GM19351 (cell line): ENCODE measurements around the gene RYR2.

ENCODE experiments used
- ATAC-seq: cut with Tn5 transposase; IDR thresholded peaks from one replicate; pipeline ENCODE4 v1.9.1; 2021; ENCODE audit warnings: mild to moderate bottlenecking, moderate library complexity; ENCODE audit not compliant: unreplicated experiment

Gene RYR2

DNA sequence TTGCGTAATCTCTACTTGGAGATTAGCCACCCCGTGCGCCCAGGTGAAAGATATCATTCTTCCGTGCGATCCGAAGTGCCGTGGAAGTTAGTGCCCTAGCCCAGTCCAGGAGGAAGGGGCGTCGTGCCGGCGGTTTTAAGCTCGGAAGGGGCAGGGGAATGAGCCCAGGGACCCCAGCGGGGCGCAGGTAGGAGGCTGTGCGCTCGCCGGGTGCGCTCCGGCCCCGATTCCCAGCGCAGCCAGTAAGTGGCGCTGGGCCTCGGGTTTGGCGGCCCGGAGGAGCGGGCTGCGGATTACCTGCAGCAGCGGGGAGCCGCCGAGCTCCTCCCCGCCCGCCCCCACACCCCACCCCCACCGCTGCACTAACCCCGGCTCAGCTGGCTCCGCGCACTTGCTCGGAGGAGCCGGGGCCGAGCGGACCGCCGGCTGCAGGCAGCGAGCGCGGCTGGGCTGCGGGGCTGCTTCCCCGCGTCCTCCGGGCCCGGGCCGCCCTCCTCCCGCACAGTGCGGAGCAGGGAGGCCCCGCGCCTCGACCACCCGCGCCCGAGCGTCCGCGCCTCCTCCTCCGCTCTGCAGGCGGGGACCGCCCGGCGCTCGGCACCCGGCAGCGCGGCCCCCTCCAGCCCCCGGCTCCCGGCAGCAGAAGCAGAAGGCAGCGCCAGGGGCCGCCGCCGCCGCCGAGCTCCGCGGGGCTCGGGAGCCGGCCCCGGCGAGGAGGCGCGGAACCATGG, at the start of gene RYR2:
Gene RYR2 (plus strand): TSS at position 390 of the 731 bp plus-strand sequence. CDS start 338 bp downstream, at position 728.
- peak; percentile 62 for ATAC-seq

DNA sequence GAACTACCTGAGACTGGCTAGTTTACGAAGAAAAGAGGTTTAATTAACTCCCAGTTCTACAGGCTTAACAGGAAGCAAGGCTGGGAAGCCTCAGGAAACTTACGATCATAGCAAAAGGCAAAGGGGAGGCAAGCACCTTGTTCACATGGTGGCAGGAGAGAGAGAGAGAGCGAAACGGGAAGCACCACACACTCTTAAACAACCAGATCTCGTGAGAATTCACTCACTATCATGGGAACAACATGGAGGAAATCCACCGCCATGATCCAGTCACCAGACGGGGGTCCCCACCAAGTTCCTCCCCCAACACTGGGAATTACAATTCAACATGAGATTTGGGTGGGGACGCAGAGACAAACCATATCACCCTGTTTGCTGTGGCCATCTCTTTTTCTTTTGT, 49.5 kb upstream of the RYR2 start:
- ATAC-seq = no peak

DNA sequence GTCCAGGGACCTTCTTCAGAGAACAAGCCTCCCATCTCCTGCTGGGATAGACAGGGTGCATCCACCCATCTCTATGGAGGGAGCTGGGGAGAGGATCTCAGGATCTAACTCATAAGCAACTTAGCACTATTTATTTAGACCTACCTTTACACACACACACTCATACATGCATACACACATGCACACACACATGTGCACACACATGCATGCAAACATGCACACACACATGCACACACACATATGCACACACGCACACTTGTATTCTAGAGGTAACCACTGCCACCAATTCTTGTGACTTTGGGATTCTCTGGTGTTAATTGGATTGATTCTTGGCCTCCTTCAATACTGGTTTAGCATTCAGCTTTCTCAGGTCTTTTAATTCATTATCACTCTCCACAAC, 47.5 kb upstream of the RYR2 start:
- no peak for ATAC-seq

DNA sequence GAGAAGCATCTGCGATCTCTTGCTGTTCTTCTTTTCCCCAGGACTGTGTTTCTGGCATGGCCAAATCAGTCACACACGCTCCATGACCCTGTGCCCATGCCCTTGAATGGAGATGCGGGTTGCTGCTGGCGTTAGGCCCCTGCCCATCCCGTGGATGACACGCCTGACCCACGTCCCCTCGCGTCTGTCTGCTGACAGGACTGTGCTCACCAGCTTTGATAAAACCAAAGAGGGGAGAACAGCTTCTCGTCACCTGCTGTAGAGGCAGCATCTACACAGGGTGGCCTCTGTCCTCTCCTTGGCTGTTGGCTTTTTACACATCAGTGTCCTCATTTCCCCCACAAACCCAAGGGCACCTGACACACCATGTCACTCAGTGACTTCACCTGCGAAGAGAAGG, 44.6 kb upstream of the RYR2 start:
- ATAC-seq = no peak

DNA sequence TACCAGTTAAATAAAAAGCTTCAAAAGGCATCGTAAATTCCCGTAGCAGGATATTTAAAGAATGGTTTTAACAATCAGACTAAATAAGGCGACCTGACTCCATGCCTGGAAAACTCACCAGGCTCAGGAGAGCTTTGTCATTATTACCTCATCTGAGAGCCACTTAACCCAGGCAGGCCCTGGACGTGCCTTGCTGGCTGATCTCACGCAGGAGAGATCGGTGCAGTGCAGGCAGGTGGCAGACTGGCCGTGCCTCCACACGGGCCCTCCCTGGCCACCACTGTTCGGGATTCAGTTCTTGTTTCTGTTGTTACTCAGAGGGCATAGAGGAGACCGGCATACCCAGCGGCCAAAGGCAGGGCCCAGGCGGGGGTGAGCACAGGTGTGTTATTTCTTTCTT, 44.1 kb upstream of the RYR2 start:
- ATAC-seq = no peak

DNA sequence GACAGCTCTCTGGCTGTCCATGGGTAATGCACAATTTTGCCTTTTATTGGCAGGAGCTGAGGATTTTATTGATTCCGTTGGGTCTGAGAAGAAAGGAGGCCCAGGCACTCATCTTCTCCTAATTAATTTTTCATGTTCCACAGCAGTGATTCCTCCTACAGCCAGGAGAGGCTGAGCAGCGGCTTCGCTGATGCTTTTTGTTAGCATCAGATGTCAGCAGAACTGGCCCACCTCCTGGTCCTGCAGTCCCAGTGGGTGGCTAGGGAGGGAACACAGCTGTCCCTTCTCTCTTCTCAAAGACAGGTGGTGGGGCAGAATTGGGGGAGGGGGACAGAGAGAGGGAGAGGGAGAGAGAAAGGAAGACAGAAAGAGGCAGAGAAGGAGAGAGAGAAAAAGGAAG, 43.4 kb upstream of the RYR2 start:
- ATAC-seq = no peak

DNA sequence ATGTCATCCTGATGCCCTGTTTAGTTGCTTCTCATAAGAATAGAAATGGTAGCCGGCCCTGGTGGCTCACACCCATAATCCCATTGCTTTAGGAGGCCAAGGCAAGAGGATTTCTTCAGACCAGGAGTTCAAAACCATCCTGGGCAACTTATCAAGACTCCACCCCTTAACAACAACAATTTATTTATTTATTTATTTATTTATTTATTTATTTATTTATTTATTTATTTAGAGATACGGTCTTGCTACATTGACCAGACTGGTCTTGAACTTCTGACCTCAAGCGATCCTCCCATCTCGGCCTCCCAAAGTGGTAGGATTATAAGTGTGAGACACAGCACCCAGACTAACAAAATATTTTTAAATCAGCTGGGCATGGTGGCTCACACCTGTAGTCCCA, 41.8 kb upstream of the RYR2 start:
- ATAC-seq = no peak

DNA sequence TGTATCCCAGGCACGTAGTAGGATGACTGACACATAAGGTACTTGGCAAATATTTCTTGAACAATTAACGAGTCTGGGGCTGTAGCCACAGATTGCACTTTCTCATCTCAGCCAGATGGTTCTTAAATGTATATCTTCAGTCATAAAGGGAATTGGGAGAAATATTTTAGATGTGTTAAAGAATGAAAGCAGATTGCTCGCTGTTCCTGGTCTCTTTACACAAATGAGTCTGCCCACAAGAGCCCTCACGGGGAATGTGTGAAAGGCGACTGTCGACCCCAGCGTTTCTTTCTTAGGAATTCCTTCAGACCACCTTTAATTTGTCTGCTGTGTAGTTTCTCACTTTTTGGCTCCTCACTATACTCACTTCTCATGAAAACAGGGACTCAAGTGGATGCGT, 38.5 kb upstream of the RYR2 start:
- ATAC-seq = no peak

DNA sequence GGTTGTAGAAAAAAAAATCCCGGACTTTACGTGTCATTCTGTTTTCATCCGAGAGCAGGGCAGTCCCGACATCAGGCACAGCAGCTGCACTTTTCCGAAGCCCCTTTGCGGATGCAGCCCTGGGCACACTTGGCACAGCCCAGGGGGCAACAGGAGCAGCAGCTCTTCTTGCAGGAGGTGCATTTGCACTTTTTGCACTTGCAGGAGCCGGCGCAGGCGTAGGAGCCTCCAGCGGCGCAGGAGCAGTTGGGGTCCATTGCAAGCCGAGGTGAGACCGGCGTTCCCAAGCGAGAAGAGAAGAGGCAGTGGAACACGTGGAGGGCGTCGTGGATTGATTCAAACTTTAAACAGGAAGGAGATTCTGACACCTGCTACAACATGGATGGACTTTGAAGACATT, 37.9 kb upstream of the RYR2 start, which contains the start of gene MT1HL1:
Gene MT1HL1 (minus strand): TSS at position 326 of the 400 bp plus-strand sequence. CDS start 69 bp downstream, at position 257.
- no peak for ATAC-seq

DNA sequence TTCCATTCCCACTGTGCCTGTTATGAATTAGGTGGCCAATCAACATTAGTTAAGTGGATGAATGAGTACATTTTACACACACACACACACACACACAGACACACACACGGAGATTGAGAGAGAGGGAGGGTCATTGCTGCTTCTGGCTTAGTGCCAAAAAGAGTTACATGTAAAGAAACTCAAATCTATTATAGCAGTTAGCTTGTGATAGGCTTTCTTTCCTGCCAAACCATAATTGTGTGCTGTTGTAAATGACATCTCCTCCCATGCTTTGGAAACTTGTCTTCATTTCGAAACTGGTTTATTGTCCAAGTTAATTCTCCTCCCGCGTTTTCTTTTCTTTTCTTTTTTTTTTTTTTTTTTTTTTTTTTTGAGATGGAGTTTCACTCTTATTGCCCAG, 36.3 kb upstream of the RYR2 start:
- ATAC-seq = no peak

DNA sequence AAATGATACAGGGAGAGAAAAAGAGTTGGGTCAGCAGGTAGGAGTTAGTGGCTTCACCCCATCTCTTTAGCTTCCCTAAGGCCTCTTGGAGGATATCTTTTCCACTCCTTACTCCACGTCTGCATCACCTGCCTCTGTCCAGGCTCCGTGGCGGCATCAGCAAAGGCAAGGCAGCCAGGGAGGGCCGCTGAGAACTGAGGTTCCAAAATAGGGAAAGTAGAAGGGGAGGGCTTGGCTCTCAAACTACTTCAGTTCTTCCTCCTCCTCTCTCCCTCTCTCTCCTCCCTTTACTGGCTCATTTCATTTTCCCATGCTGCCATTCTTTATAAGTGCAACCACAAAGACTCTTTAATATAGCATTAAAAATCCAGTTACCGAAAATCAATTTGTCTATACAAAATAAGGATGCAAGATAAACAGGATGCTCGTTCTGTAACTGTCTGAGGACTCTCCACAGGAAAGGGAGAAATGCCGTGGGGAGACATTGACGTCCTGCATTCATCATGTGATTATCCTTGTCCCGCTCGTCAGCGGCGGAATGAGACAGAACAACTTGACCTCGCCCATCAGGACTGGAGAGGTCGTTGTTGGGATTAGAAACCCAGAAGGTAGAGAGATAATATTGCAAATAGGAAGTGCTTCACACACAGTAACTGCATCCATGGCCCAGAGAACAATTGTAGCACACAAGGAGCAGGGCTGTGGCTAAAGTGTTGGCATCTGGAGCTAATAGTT, 34.7 kb upstream of the RYR2 start:
- no peak for ATAC-seq

DNA sequence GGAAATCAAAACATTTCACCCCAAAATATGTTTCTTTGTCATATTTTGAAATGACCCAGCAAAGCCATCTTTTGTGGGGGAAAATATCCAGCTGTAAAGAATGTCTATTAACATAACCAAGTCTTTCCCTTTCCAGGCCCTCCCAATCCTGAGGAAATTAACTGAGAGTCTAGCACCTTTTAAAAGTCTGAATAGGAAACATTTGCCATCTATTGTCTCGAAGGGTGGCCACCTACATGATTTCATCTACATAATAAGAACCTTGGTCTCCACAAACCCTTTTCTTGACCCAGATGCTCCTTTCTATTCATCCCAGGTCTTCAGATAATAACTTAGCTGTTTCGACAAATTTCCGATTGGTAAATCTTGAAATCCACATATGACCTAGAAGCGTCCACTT, 32.4 kb upstream of the RYR2 start:
- no peak for ATAC-seq

DNA sequence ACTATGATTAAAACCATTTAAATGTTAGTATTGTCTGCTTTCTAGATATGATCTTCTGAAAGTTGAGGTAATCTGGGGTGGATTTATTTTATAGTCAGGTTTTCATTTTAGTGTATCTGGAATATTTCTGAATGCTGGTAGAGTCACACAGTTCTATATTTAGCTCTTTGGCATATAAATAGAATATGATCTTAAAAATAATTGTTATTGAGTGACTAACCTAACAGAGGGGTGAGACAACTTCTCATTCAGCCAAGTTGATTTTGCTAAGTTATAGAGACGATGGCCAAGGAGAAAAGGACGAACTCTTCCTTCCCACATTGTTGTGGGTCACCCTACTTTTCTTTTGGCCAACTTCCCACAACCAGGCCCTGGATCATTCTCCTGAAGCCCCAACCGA, 30.6 kb upstream of the RYR2 start:
- ATAC-seq = no peak

DNA sequence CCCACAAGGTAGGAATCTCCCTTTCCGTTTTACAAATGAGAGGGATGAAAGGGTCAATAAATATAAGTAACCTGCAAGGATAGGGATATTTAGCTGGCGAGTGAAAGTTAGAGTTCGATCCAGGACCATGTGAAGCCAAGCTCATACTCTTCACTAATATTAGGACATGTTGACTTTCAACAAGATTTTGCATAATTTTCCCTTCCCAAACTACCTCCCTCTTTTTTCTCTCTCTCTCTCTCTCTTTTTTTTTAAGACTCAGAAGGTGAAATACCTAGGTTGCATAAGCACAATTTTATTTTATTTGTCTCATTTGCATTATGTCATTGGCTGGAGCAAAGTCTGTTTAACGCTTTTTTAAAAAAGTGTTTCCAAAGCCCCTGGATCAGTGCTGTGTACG, 29.6 kb upstream of the RYR2 start:
- no peak for ATAC-seq

DNA sequence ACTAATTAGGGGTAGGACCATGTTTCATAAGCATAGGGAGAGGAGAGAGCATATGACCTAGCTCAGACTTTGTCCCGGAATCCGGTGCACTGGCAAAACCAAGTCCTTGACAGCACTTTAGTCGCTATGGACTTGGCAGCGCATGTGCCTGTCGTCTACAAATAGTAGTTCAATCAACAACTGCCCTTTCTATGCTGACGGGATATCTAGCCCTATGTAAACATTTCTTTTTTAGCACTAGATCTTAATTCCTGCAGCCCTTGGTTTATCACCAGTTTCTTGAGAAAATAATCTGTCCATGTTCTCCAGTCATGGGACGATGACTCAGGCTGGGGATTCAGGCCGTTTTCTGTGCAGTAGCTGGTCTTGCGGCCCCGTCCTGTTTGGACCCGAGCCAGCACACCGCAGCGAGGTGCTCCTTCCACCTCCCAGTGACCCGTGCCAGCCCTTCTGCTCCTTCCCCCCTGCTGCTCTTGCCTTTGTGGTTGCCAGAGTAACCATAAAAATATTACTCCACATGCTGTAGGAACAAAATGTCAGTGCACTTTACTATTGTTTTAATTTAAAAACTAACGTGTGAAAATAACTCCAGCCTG, 29.1 kb upstream of the RYR2 start:
- no peak for ATAC-seq

DNA sequence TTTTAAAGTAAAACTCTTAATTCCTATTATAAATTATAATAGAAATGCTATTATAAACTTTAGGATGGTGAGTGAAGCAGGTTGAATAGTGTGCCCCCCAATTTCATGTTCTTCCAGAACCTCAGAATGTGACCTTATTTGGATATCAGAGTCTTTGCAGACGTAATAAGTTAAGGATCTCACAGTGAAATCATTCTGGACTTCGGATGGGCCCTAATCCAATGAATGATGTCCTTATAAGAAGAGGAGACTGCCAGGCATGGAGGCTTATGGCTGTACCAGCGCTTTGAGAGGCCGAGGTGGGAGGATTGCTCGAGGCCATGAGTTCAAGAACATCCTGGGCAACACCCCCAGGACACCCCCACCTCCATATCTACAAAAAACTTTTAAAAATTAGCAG, 28.4 kb upstream of the RYR2 start:
- no peak for ATAC-seq

DNA sequence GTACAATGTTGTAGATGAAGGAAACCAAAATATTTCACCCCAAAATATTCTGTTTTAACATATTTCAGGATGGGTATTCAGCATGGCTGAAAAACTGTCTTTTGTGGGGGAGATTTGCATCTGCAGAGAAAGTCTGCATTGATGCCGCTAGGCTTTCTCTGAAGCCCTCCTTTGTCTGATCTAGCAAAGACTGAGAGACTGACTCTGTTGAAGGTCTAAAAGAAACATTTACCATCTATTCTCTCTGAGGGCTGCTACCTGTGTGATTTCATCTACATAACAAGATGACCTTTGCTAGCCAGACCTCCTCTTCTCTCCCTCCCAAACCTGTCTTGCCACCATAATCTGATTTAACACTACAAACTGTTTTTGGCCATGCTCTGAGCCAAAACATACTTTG, 25.4 kb upstream of the RYR2 start:
- ATAC-seq = no peak

DNA sequence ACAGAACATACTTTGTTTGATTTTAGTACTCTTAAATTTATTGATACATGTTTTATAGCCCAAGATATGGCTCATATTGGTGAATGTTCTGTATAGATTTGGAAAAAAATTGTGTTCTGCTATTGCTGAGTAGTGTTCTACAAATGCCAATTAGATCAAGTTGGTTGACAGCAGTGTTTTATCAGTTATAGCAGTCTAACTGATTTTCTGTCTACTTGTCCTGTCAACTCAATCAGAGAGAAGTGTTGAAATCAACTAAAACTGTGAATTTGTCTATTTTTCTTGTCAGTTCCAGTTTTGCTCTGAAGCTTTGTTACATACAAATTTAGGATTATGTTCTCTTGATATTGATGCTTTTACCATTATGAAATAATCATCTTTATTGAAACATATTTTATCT, 23.1 kb upstream of the RYR2 start:
- ATAC-seq = no peak

DNA sequence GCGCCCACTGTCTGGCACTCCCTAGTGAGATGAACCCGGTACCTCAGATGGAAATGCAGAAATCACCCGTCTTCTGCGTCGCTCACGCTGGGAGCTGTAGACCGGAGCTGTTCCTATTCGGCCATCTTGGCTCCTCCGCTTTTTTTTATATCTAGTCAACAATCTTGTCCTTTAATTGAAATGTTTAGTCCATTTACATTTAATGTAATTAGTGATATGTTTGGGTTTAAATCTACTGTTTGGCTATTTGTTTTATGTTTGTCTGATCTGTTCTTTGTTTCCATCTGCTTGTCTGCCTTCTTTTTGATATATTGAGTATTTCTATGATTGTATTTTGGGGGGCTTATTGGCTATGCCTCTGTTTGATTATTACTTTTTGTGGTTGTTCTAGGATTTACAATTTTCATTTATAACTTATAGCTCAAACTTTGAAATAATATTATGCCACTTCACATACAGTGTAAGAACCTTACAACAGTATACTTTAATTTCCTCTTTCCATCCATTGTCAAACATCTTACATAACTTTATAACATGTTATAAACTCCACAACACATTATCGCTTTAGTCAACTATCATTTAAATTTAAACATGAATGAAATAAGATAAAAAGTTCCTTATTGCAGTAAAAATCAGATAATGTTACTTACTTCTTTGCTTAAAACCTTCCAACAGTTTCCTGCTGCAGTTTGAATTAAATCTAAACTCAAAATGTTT, 16.5 kb upstream of the RYR2 start:
- no peak for ATAC-seq

DNA sequence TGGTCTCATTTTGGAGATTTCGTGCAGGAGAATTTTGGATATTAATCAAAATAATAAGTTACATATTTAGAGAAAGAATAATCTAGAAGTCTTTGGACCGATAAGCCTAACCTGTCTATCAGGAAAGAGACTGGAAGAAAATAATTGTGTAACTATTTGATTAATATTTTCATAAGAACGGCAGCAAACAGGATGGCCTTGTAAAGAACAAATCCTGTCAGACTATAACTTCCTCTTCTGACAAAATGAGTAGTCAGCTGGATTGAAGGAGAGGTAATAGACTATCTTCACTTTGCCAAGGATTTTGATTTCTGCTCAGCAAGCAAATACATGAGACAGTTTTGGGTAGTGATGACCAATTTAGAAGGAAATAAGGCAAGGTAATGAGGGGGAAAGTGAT, 12.7 kb upstream of the RYR2 start:
- no peak for ATAC-seq

DNA sequence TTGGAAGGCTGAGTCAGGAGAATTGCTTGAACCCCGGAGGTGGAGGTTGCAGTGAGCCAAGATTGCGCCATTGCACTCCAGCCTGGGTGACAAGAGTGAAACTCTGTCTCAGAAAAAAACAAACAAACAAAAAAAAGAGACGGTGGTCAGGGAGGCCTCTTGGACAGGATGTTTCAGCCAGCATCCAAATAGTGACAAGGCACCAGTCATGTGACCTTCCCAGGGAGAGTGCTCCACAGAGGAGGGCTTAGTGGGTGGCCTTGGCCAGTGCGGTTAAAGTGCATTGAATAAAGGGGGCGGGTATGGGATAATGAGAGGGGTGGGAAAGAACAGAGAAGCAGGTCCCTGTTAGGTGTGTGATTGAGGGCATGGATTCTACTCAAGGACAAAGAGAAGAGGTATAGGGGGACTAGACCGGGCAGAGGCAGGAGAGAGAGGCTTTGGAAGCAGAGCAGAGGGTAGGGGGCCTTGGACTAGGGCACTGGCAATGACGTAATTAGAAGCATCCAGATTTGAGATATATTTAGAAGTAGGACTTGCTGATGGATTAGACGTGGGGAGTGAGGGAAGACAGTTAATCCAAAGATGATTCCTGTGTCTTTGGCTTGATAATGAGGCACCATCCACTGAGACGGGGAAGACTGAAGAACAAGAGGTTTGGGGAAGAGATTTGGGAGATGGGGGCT, 12.0 kb upstream of the RYR2 start:
- ATAC-seq = no peak
